HG02571 (cell line): ENCODE results near the gene BCKDHA.

Experiments used
- ATAC-seq: cut with Tn5 transposase; IDR thresholded peaks from one replicate; pipeline ENCODE4 v1.9.1; 2021; ENCODE audit warnings: mild to moderate bottlenecking, moderate library complexity; ENCODE audit not compliant: unreplicated experiment

The BCKDHA gene

DNA sequence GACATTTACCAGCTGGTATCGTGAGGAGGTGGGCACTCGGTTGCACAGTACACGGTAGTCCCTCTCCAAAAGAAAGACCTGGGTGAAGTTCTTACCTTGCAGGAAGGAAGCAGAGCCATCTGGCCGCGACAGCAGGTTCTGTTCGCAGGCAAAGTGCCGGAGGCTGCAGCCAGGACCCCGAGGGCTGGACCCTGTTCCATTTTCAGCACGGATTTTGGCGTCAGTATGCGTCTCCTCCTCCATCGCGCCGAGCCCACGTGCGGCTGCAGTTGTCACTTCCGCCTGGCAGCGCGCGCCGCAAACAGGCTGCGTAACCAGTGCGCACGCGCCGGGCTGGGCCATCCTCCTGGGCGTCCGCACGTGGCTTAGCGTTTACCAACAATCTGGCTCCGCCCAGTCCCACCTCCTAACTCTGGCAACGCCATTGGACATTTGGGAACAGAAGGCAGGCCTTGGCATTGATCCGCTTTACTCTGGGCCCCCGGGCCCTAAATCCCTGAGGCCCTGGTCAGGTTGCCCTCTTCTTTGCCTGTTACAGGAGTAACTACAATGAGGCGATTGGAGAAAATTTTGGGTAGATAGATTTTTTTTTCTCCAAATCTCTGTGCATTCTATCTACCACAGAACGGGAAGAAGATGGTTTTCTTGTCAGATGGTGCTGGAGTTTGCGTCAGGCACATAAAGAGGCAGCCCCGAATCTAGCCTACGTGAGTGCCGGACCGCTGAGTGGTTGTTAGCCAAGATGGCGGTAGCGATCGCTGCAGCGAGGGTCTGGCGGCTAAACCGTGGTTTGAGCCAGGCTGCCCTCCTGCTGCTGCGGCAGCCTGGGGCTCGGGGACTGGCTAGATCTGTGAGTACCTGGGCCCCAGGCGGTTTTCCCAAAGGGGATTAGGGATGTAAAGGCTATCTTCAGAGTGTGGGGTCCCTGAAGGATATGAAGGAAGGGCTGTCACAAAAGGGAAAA, at the start of gene BCKDHA, which contains the start of gene EXOSC5:
TSS of gene BCKDHA (plus strand) at position 733 of the 964 bp plus-strand sequence. CDS start at position 743, 10 bp downstream.
TSS of gene EXOSC5 (minus strand) at position 274 of the 964 bp plus-strand sequence. CDS start at position 243, 31 bp downstream.
- ATAC-seq = peak; percentile 87

DNA sequence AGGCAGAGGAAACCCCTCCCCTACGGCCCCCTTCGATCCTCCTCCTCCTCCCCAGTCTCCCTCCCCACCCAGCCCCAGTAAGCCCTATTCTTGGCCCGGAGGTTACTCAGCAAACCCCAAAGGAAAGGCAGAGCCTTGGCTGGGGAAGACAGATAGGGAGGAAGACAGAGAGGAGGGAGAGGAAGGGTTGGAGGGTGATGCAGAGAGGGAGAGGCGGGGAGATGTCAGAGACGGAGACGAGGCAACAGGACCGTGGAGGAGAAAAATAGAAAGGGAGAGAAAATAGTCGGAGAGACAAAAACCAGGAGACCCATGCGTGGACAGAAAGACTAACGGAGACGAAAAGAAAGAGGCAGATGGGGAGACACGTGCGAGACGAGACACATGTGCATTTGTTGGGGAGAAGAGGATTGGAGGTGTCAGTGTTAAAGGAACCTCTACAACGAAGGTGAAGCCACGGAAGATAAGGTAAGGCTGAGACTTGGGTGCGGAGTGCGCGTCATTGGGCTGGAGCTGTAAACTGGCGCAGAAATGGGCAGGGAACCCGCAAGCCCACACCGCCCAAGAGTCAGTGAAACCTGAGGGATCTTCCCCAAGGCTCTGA, 46.8 kb upstream of the BCKDHA start:
- ATAC-seq = no peak

DNA sequence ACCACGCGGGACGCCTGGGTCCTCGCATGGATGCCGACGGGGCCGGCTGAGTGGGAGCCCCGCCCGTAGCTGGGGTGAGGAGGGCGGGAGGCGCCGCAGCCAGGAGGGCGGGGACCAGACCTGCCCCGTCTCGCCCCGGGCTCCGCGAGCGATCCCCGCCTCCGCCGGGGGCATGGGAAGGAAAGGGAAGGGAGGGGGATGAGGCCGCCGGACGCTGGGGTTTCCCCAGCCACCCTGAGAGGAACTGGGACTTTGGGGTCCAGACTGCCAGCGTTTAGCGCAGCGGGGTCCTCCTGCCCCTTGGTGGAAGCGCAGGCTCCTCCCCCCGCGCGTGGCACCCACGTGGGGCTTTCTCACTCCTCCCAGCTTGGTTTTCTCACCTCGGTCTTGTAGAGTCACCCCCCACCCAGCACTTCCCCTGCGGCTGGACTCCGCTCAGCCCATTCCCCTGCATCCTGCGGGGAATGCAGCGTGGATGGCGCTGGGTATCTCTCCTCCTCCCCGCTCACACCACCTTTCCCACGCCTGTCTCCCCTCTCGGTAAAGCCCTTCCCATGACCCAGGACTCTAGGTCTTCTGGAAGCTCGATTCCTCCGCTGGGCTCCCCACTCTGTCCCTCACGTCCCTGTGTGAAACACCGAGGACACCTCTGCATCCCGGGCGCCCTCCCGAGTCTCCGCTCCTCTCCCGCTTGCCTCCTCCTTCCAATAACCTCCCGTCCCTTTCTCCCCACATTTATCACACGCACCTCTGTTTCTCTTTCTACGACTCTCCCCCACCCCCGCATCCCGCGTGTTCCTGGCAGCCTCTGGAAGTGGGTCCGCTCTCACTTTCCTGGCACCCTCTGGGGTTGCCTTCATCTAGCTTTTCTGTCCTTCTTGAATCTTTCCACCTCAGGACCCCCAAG, 46.0 kb upstream of the BCKDHA start:
- peak; percentile 43 for ATAC-seq

DNA sequence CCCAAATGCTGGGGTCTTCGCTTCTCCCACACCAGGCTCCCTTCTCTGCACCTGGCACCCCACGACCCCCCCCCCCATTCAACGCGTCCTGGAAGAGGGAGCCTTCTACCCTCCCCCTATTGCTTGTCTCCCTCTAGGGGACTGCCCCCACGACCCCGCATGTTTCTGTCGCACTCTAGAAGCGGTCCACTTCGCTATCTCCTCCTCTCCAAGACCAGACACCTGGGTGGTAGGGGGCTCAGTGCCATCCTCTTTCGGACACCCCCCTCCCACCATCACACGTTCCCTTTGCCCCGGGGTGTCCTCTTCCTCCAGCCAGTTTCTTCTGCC, 45.4 kb upstream of the BCKDHA start:
- ATAC-seq = no peak

DNA sequence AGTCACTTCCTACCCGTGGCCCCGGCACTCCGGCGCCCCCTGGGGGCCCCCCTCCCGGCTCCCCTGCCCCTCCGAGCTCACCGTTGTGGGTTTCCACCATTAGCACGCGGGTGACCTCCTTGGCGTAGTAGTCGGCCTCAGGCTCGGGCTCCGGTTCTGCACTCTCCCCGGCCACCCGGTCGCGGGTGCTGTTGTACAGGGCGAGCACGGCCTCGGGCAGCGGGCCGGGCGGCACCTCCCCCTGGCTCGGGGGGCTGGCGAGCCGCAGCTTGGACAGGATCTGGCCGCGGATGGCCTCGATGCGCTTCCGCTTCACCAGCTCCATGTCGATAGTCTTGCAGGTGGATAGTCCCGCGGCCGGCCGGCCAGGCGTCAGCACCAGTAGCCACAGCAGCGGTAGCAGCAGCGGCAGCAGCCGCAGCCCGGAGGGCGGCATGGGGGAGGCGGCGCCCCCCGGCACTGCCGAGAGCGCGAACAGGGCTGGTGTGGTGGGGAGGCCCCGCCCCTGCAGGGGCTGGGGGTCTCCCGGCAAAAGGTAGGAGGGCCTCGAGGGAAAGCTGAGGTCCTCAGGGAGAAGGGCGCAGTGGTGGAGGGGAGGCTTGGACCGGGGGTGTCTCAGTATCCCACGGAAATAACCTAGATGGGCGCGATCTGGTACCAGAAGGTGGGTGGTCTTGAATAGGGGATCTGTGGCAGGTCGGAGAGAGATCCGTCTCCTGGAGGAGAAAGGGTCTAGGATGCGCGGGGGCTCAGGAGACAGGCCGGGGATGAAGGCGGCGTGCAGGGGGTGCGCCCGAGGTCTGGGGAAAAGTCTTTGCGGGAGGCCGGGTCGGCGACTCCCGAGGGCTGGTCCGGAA, 44.8 kb upstream of the BCKDHA start:
- ATAC-seq = no peak

DNA sequence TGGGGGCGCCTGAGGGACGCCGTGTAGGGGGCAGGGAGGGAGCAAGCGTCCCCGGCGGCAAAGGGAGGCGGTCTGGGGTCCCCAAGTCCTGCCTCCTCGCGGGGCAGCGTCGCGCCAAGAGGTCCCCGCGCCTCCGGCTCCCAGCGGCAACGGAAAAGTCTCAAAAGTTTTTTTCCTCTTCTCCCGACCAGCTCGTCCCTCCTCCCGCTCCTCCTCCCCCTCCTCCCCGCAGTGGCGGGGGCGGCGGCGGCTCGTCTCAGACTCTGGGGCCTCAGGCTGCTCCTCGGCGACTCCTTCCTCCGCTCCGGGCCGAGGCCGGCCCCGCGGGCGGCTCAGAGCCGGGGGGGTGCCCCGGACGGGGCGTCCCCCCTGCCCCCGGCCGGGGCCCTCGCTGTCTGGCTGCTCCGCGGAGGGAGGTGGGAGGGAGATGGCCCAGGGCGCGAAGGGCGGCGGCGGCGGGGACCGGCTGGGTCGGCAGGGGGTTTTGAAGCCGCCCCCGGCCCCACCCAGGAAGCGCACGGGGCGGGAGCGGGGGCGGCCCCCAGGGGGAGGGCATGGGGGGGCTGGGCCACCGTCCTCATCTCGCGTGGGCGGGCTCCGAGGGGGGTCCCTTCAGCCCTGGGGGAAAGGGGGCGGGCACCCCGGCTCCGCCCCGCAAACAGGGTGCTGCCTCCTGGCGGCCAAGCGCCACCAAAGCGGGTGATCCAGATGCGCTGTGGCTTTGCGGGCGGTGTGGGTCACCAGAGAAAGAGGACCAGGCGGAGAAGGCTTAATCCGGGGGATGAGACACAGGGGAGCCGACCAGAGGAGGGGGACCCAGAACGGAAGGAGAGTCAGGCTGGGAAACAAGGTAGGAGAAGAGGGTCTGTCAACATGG, 43.9 kb upstream of the BCKDHA start, which contains the start of gene TGFB1:
TSS of gene TGFB1 (minus strand) at position 457 of the 877 bp plus-strand sequence. CDS start 878 bp downstream, outside the sequence.
- ATAC-seq = peak; percentile 40

DNA sequence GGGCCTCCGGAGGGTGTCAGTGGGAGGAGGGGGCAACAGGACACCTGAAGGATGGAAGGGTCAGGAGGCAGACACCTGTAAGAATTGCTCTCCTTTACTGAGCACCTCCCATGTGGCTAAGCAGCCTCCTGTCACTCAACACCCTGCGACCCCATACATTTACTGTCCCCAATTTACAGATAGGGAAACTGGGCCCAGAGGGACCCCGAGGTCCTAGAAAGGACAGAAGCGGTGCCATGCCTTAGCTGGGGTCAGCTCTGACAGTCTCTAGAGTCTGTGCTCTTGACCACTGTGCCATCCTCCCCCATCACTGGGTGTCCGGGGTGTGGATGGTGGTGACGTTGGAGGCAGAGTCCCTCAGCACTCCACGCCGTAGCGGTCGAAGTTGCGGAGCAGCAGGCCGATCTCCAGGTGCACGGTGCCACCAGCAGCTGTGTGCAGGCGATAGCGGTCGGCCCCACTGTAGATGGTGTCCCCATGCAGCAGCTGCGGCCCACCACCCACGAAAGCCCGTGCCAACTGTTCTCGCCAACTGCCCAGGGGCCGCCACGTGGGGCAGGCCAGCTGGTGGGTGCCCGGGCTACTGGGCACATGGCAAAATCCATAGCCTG, 43.2 kb upstream of the BCKDHA start:
- no peak for ATAC-seq

DNA sequence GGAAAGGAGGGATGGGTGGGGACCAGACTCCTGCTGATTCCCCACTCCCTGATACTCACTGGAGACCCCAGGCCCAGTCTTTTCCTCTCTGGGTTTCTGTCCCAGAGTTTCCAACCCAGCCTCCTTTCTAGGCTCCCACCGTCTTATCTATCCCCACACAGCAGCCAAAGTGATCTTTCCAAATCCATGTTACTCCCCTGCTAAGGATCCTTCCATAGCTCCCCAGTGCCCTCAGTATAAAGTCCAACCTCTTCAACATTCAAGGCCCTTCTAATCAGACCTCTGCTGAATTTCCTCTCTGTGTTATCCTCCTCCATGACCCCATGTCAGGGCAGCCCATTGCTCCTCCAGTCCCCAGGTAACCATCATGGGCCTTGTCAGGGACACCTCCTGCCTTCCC, 42.6 kb upstream of the BCKDHA start:
- ATAC-seq = no peak

DNA sequence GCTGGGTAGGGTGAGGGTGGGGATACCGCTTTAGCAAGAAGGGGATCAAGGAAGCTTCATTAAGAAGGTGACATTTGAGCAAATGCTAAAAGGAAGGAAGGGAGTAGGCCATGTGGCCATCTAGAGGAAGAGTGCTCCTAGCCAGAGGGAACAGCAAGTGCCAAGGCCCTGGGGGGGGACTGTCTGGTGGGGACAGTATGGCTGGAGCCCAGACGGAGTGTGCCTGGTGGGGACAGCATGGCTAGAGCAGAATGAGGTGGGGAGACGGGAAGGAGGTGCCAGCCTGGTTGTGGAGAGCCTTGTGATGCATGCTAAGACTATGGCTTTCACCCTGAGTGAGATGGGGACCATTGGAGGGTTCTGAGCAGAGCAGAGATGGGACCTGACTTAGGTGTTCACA, 41.8 kb upstream of the BCKDHA start:
- no peak for ATAC-seq

DNA sequence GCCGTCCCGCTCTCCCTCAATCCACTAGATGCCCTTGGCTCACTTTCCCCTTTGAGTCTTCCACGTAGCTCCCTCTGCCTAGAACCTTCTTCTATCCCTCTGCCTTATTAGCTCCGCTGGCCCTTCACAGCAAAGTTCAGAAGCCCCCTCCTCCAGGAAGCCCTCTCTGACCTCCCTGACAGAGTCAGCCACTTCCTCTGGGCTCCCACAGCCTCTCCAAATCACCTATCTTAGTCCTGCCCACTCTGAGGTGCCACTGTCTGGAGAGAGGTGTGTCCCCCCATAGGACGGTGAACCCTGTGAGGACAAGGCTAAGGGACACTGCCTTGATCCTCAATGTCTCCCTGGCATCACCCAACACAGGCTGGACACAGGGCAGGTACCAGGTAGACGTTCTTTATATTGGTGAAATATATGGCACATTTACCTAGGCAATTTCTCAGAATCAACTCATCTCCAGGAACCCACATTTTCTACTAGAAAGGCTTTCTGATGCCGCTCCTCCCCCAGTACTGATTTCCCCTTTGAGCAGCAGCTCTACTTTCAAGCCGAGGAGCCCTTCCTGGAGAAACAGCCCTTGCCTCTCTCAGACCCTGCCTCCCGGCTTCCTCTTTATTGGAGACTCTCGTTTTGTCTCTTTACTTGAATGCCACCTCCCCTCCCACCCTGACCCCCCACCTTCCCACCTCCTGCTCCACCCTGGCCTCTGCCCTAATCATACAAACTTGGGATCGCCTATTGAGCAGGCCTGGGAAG, 40.5 kb upstream of the BCKDHA start:
- no peak for ATAC-seq

DNA sequence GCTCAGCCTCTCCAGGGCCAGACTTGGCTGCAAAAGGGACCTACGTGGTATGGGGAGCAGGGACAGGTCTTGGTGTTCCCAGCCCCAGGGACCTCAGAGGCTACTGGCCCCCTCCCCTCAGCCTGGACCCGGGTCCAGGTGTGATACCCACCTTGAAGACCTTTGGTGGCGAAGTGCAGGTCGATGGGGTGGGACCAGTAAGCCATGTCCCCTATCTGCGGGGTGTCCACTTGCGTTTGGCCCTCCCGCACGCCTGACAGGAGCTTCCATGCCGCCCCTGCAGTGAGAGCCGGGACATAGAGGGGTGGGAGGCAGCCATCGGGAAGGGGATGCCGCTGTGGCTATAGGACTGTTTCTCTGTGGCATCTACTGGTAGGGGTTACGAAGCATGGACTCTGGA, 39.9 kb upstream of the BCKDHA start:
- no peak for ATAC-seq

DNA sequence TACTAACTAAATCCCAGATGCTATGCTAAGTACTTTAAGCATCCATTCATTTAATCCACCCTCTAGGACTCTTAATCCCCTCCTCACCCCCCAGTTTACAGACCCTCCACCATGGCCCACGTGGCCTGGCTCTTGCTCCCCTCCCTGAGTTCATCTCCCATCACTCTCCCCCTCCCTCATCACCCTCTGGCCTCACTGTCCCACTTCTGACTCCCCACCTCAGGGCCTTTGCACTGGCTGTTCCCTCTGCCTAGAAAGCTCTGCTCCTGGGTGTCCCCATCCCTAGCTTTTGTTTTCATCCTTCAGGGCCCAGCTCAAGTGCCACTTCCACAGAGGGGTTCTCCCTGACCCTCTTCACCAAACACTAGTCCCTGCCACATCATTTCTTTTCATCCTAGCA, 37.9 kb upstream of the BCKDHA start:
- ATAC-seq = no peak

DNA sequence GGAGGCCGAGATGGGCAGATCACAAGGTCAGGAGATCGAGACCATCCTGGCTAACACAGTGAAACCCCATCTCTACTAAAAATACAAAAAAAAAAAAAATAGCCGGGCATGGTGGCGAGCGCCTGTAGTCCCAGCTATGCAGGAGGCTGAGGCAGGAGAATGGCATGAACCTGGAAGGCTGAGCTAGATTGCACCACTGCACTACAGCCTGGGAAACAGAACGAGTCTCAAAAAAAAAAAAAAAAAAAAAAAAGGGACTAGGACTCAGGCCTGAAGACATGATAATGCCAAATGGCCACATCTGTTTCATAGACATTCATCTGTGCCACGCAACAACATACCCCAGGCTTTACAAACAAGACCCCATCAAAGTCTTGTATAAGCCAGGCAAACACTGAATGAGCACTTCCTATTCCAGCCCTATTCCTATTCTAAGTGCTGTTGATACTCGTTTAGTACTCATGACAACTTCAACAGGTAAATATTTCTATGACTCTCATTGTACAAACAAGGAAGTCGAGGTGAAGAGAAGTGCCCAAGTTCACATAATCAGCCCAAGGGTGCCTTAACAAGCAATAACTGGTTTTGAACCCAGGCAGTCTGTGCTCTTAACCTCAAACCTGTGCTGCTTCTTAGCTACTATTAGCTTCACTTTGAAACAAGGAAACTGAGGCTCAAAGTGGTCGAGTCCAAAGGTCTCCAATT, 35.3 kb upstream of the BCKDHA start:
- ATAC-seq = no peak

DNA sequence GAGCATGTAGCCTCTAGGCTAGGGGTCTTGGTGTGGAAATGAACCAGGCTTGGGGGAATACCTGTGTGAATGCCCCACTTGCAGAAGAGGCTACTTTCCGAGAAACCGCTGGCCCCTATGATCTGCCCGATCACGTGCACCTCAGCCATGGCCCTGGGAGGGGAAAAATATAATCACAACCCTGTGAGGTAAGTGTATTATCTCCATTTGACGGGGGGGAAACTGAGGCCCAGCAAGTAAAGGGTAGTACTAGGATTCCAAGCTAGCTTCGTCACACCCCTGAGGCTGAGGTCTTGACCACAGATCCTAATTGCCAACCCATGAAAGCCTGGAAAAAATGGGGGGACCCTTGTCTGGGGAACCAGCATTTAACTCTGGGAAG, 34.3 kb upstream of the BCKDHA start:
- ATAC-seq = no peak

DNA sequence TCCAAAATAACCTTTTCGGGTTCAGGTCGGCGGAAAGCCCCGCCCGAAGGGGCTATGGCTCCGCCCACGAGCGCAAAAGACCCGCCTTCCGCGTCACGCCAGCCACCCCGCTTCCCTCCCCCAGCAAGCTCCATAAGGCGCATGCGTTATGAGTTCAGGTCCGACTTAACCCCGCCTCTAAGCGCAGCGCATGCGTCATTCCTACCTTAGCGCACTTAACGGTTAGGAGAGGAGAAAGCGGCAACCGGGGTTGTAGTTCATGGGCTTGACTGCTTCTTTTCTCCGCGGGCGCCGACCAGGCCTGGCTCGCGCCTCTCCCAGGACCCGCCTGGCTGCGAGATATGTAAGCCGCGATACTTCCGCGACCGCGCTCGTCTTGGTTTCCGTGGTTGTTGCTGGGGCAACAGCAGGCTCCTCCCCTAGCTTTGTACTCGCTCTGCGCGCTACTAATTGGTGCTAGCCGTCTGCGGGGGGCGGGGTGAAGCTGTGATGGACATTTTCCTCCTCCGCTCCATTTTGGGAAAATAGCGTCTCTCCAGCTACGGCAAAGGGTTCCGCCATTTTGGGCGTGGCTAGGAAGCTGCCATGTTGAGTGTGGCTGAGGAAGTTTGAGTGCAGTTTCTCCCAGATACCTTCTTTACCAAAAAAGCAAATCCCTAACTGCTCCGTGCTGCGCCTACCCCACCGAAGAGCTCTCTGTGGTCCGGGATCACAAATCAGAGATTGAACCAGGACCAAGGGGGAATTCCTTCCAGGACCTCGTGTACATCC, 33.7 kb upstream of the BCKDHA start, which contains the start of gene B9D2:
TSS of gene B9D2 (minus strand) at position 397 of the 771 bp plus-strand sequence. CDS start 630 bp downstream, outside the sequence.
- ATAC-seq = peak; percentile 83
